Muscle of leg (tissue), 11 donors: Measurements from ENCODE around the gene ARHGAP8. TPM values are rescaled to one million over a fixed set of nuclear protein-coding genes. Genes with fewer than 3 reads are reported as not detected.
"Not testable (repeated sequence)": the region's sequence is repeated elsewhere in the genome, so short reads cannot be mapped to it uniquely, and the experiment has no call there.

Source experiments
- DNase-seq: peaks from one replicate; pipeline ENCODE4 v3.0.0; 2013
- H3K27ac ChIP-seq: one replicate; pipeline ENCODE4 v1.5.1; 2013; ENCODE audit warnings: mild to moderate bottlenecking, low read length, control low read depth
- H3K27me3 ChIP-seq: one replicate; pipeline ENCODE4 v1.6.1; 2013; ENCODE audit warnings: low read length; ENCODE audit not compliant: control insufficient read depth, insufficient read depth
- H3K36me3 ChIP-seq: one replicate; pipeline ENCODE4 v1.6.1; 2013; ENCODE audit warnings: low read length; ENCODE audit not compliant: control insufficient read depth, insufficient read depth
- H3K4me1 ChIP-seq: one replicate; pipeline ENCODE4 v1.6.1; 2013; ENCODE audit warnings: low read length; ENCODE audit not compliant: control insufficient read depth, insufficient read depth
- H3K4me3 ChIP-seq: one replicate; pipeline ENCODE4 v1.5.1; 2013; ENCODE audit warnings: low read length, control low read depth
- H3K9me3 ChIP-seq: replicated peaks from 2 replicates; pipeline ENCODE4 v1.6.1; 2013; ENCODE audit warnings: low read depth, low read length; ENCODE audit not compliant: control insufficient read depth
- WGBS: methylation state at CpG from one replicate; pipeline ENCODE4 v1.1.5; 2013; ENCODE audit warnings: missing lambda C conversion rate; ENCODE audit not compliant: insufficient coverage; 5-methylcytosine and 5-hydroxymethylcytosine counted together
- polyA plus RNA-seq, 8 donors: library from polyadenylated mRNA; unstranded; fragments of 120-200 nt; gene quantifications; one replicate each; pipeline versions ENCODE4 v1.2.1 to v1.2.3, GENCODE V29; 2013; ENCODE audit warnings: inconsistent platforms in 1 of 8, low replicate concordance in 1 of 8; ENCODE audit not compliant: insufficient read length in 8 of 8, insufficient read depth in 1 of 8
- total RNA-seq: library from RNA; stranded (reverse); fragments of 120-200 nt; gene quantifications from one replicate; pipeline ENCODE4 v1.2.4, GENCODE V29; 2013

ARHGAP8 gene
- total and polyA plus RNA-seq, 9 donors = 0.76 to 2.8 (median 1.1) TPM

- Histone ChIP-seq H3K4me3 (no peak overlapping the region), H3K9me3 (no peaks in the 10 kb centered on the region), H3K36me3 (no peaks in the 10 kb centered on the region), H3K4me1 (no peaks in the 10 kb centered on the region), H3K27ac (no peak overlapping the region), H3K27me3 (no peaks in the 10 kb centered on the region)
- DNase-seq = no peak
- 75% methylated on average over 4 of the region's 20 CpGs for WGBS
Measured at GRCh38 chr22:44892803-44893730, 140.7 kb downstream of the ARHGAP8 start.

- 68% methylated on average over 7 of the region's 7 CpGs for WGBS
- H3K36me3 ChIP-seq = no peaks in the 10 kb centered on the region
- H3K9me3 ChIP-seq = no peaks in the 10 kb centered on the region
- DNase-seq = no peak
- no peak overlapping the region for H3K4me3 ChIP-seq
- no peaks in the 10 kb centered on the region for H3K4me1 ChIP-seq
- H3K27me3 ChIP-seq = no peaks in the 10 kb centered on the region
- H3K27ac ChIP-seq = no peak overlapping the region
Measured at GRCh38 chr22:44893731-44894080, 141.3 kb downstream of the ARHGAP8 start.

GRCh38 chr22:44894321-44894720, 141.9 kb downstream of the ARHGAP8 start:
- DNase-seq = no peak
- WGBS = 93% methylated on average over 11 of the region's 12 CpGs
- no peaks in the 10 kb centered on the region for H3K4me1 ChIP-seq

GRCh38 chr22:44894782-44895181, 142.4 kb downstream of the ARHGAP8 start:
- H3K4me1 ChIP-seq = no peaks in the 10 kb centered on the region
- H3K27me3 ChIP-seq = no peaks in the 10 kb centered on the region
- no peaks in the 10 kb centered on the region for H3K36me3 ChIP-seq
- DNase-seq = no peak
- WGBS = 84% methylated on average over 11 of the region's 14 CpGs
- H3K4me3 ChIP-seq = no peak overlapping the region
- no peak overlapping the region for H3K27ac ChIP-seq
- no peaks in the 10 kb centered on the region for H3K9me3 ChIP-seq

More at GRCh38 chr22:44894321-44894720, 141.9 kb downstream of the ARHGAP8 start:
- Histone ChIP-seq H3K36me3 (no peaks in the 10 kb centered on the region), H3K27me3 (no peaks in the 10 kb centered on the region), H3K4me3 (no peak overlapping the region), H3K9me3 (no peaks in the 10 kb centered on the region), H3K27ac (no peak overlapping the region)

- WGBS = 88% methylated on average over 22 of the region's 23 CpGs
- Histone ChIP-seq H3K36me3 (no peaks in the 10 kb centered on the region), H3K27me3 (no peaks in the 10 kb centered on the region), H3K4me1 (no peaks in the 10 kb centered on the region), H3K27ac (no peak overlapping the region), H3K4me3 (no peak overlapping the region), H3K9me3 (peaks cover 4% of the 10 kb centered on the region)
- no peak for DNase-seq
Measured at GRCh38 chr22:44895296-44896055, 143.1 kb downstream of the ARHGAP8 start.

GRCh38 chr22:44898236-44898635, 145.9 kb downstream of the ARHGAP8 start:
- Histone ChIP-seq H3K4me1 (no peaks in the 10 kb centered on the region), H3K9me3 (peaks cover 21% of the 10 kb centered on the region), H3K36me3 (no peaks in the 10 kb centered on the region), H3K27ac (no peak overlapping the region), H3K27me3 (no peaks in the 10 kb centered on the region), H3K4me3 (no peak overlapping the region)
- WGBS = 96% methylated on average over 4 of the region's 6 CpGs
- no peak for DNase-seq

GRCh38 chr22:44901301-44901700, 148.9 kb downstream of the ARHGAP8 start:
- Histone ChIP-seq H3K4me3 (no peak overlapping the region), H3K9me3 (peaks cover 21% of the 10 kb centered on the region), H3K4me1 (no peaks in the 10 kb centered on the region), H3K27ac (no peak overlapping the region), H3K27me3 (no peaks in the 10 kb centered on the region), H3K36me3 (no peaks in the 10 kb centered on the region)
- no peak for DNase-seq
- no CpG with 5 or more reads among the region's 2 CpGs for WGBS

- not testable (repeated sequence) for H3K27me3 ChIP-seq, H3K27ac ChIP-seq, H3K4me3 ChIP-seq, DNase-seq, H3K36me3 ChIP-seq, H3K4me1 ChIP-seq
- WGBS = no CpG with 5 or more reads among the region's 2 CpGs
- H3K9me3 ChIP-seq = peaks cover 21% of the 10 kb centered on the region
Measured at GRCh38 chr22:44903164-44903563, 150.8 kb downstream of the ARHGAP8 start.

- 44% methylated on average over 2 of the region's 5 CpGs for WGBS
Measured at GRCh38 chr22:44904492-44905152, 152.2 kb downstream of the ARHGAP8 start.

More at GRCh38 chr22:44904492-44905152, 152.2 kb downstream of the ARHGAP8 start:
- not testable (repeated sequence) for H3K27ac ChIP-seq, H3K4me3 ChIP-seq, H3K4me1 ChIP-seq, H3K36me3 ChIP-seq, DNase-seq, H3K27me3 ChIP-seq
- peaks cover 21% of the 10 kb centered on the region for H3K9me3 ChIP-seq
